ENCODE data around the gene HSF2. TPM values are rescaled to one million over a fixed set of nuclear protein-coding genes. Genes with fewer than 3 reads are reported as not detected.

HSF2 gene
- total and polyA plus RNA-seq, 7 donors: 7.0 to 58.2 (median 23.8) TPM

GRCh38 chr6:122476131-122476530, 76.7 kb downstream of the HSF2 start:
- Histone ChIP-seq H3K9me3 (no peaks in the 10 kb centered on the region), H3K4me1 (no peaks in the 10 kb centered on the region), H3K4me3 (no peak overlapping the region), H3K27me3 (ENCODE audit: insufficient read depth in 3 of 3, low read length in 2 of 3) (no peaks in the 10 kb centered on the region), H3K27ac (no peak overlapping the region), H3K36me3 (ENCODE audit: insufficient read depth in 1 of 2, low read depth in 1 of 2) (no peaks in the 10 kb centered on the region)
- TF ChIP-seq CTCF (IDR thresholded peaks at IDR 0.05): peak; percentile 45
- DNase-seq (no peak), ATAC-seq (no peak)
- intact Hi-C loops (cut with DNase I): loop anchor here in 1 of 2 donors (5.0 to 10.0 kb wide), 2 partner anchors 56 to 431 kb away; no protein-coding TSS in a partner anchor

GRCh38 chr6:122482750-122483080, 83.3 kb downstream of the HSF2 start:
- Histone ChIP-seq H3K36me3 (ENCODE audit: insufficient read depth in 1 of 2, low read depth in 1 of 2) (no peaks in the 10 kb centered on the region), H3K9me3 (no peaks in the 10 kb centered on the region), H3K4me3 (no peak overlapping the region), H3K4me1 (no peaks in the 10 kb centered on the region), H3K27ac (no peak overlapping the region), H3K27me3 (ENCODE audit: insufficient read depth in 3 of 3, low read length in 2 of 3) (no peaks in the 10 kb centered on the region)
- intact Hi-C loops (cut with DNase I): loop anchor here in 1 of 2 donors (5.0 kb wide), 1 partner anchor 85 kb away; the partner anchor contains the start of gene HSF2
- DNase-seq (no peak), ATAC-seq (no peak)
- 71 to 85% (median 71%) methylated on average over 7 of the region's 7 CpGs for WGBS, 3 donors
- TF ChIP-seq CTCF (IDR thresholded peaks at IDR 0.05): no peak

Other genes with a start within 250 kb of the HSF2 start
- gene SERINC1, start 72.2 kb downstream of the HSF2 start, total RNA-seq: 100 to 1,000 TPM; 140 to 196 (median 178) TPM
- 100 to 1,000 TPM in 2 of 3 donors, 10 to 100 TPM in 1; 77.8 to 203 (median 105) TPM for gene SERINC1, start 72.2 kb downstream of the HSF2 start, polyA plus RNA-seq
- 1 to 10 TPM in 2 of 4 donors, under 1 TPM in 2; 0.20 to 1.1 (median 0.84) TPM for gene PKIB, start 210.8 kb downstream of the HSF2 start, total RNA-seq
- gene PKIB, start 210.8 kb downstream of the HSF2 start, polyA plus RNA-seq: 1 to 10 TPM in 1 of 3 donors, under 1 TPM in 2; 0.44 to 2.4 (median 0.47) TPM

Data from psoas muscle (tissue), 8 donors.